Muscle of back (tissue), 11 donors: ENCODE results near the gene CTDSP2. TPM values are rescaled to one million over a fixed set of nuclear protein-coding genes. Genes with fewer than 3 reads are reported as not detected.
"Not testable (repeated sequence)": the region's sequence is repeated elsewhere in the genome, so short reads cannot be mapped to it uniquely, and the experiment has no call there.

Experiments used
- DNase-seq, 3 donors: peaks; one replicate each; pipeline versions ENCODE4 v3.0.0 to v3.0.0-alpha.2; 2013
- polyA plus RNA-seq, 10 donors: library from polyadenylated mRNA; unstranded; fragments of 120-200 nt; gene quantifications; one replicate each; pipeline ENCODE4 v1.2.1, GENCODE V29; 2013; ENCODE audit not compliant: insufficient read length in 10 of 10

The CTDSP2 gene
- polyA plus RNA-seq, 10 donors: 181 to 215 (median 192) TPM

DNA sequence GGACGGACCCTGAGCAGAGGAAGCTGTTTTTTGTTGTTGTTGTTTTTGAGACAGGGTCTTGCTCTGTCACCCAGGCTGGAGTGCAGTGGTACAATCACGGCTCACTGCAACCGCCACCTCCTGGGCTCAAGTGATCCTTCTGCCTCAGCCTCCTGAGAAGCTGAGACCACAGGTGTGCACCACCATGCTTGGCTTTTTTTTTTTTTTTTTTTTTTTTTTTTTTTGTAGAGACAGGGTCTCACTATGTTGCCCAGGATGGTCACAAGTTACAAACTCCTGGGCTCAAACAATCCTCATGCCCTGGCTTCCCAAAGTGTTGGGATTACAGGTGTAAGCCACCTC lies 28.6 kb downstream of the CTDSP2 start:
- DNase-seq: not testable (repeated sequence)

DNA sequence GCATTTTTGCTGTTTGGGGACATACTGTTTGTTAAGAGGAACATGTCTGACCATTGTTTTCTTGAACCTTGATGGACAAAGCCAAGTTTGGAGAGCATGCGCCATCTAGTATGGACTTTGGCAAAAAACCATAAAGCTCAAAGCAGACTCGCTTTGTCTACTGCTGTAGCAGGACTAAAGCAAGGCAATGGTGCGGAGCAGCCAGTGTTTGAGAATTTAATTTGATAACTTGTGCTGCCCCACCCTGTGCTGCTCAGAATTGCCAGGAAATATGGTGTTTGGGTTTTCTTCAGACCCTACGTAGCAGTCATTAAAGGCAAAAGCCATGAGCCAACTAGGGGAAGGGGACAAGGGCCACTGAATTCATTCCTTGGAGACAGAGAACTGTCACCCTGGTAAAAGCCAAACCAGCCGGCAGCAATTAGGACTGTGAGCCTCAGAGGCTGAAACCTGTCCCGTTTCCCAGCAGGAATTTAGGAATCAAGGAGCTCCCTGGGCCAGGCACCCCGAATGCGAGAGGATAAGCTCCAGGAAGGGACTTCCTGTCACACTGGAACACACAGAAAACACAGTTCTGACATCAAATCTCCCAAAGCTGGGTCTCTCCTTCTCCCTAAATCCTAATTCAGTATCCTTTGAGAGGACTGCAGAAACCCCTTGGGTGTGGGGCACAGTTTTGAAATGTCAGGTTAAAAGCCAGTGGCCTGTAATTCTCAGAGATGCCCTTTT lies 29.1 kb downstream of the CTDSP2 start:
- DNase-seq: peak in 1 of 3 donors; percentile 7

DNA sequence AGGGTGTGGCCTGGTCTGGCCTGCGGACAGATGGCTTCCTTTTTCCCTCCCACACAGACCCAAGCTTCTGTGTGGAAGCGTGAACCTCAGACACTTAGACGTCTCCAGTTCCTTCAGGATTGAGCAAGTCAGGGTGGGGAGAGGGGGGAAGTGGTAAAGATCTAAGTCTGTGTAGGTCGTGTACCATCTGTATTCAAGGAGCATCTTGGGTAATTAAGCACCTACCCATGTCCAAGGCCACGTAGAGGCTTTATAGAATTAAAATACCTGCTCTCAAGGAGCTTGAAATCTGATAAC lies 29.7 kb downstream of the CTDSP2 start:
- peak in 1 of 3 donors; percentile 29 for DNase-seq

GRCh38 chr12:57816001-57816854 lies 30.3 kb downstream of the CTDSP2 start:
- peak in 1 of 3 donors; percentile 3 for DNase-seq

DNA sequence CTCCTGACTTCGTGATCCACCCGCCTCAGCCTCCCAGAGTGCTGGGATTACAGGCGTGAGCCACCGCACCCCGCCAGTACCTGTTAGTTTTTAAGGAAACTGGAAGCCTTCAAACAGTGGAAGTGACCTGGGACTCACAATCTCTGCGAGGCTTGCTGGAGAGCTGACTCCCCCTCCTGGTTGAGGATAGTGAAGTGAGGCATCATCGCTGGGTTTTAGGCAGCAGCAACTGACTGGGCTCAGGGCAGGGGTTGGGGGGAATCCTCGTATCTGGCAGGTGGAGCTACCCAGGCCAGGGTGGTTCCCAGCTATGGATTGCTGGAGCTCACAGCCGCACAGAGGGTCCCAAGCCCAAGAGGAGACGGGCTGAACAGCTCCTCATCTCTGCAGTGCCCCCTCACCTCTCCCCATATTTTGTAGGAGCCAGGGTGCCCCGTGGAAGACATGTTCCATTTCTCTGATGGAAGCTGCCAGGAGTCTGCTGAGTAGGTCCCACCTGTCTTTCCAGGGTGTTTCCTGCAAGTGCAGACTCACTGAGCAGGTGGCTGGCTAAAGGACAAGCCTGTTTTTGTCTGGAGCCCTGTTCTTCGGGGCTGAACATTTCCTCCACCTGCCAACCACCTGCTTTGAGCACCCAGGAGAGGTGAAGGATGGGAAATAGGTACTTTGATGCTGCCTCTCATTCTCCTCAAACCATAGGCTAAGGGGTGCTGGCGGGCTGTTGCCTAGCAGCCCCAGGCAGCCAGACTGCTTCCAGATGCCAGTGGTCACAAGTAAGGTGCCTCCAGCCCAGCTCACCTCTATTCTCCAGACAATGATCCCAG lies 31.1 kb downstream of the CTDSP2 start:
- DNase-seq: peak in 1 of 3 donors; percentile 11

DNA sequence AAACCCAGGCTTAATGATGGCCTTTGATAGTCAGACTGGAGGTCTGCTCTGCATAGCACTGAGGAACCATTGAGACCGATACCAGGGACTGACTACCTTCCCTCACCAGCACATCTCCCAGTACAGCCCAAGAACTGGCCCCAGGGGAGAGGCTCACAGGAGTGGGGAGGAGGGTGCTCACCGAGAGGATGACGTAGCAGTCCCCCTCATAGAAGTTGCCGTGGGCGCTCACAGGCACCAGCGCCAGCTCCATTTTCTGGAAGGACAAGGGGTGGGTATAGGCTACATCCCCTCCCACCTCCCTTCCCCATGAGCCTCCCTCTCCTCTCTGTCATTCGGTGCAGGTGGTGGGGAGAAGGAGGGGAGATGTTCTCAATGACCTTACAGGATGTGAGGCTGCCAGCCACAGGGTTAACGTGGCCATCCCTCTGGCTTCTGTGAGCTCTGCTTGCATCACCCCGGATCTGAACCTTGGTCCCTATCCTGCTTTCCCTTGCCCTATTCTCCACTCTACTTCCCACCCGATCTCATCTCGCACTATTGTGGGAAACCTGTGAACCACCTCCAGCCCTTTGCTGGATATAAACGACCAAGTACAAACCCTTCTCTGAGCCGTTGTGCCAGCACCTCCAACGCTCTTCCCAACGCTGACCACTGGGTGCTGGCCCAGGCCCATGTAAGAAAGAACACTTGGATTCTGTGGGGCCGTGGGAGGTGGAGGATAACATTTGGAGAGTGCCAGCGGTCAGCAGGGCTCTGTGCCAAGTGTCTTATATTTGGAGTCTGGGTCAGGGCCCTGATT lies 32.4 kb downstream of the CTDSP2 start:
- peak in 1 of 3 donors; percentile 19 for DNase-seq

GRCh38 chr12:57813111-57813970 lies 33.2 kb downstream of the CTDSP2 start:
- DNase-seq: no peak

DNA sequence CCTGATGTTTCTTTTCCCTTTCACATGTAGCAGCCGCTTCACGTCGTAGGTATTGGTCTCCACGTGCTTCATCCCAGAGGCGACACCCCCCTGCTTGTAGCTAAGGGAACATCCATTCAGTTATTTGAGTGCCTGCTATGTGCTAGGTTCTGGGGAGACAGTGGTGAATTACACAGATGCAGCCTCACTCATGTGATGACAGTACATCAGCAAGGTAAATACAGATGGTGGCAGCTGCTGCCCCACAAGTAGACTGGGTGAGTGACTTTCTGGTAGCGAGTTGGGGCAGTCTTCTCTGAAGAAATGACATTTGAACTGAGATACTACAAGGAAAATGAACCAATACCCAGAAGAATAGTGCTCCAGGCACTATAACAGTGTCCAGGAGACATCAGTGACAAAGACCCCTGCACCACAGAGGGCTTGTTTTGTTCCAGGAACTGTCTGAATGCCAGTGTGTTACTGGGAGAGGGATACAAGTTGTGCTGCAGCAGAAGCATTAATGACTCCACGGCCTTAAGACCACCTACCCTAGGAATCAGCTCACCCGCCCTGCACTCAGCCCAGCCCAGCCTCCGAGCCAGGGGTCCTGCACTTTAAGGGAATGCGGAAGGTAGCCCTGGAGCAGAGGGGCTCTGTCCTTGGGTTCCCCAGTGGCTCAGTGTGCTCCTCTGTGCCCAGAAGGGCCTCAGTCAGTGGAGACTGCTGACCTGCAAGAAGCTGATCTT lies 35.3 kb downstream of the CTDSP2 start:
- DNase-seq: no peak

GRCh38 chr12:57810450-57810849 lies 36.1 kb downstream of the CTDSP2 start:
- DNase-seq: peak in 1 of 3 donors; percentile 10

DNA sequence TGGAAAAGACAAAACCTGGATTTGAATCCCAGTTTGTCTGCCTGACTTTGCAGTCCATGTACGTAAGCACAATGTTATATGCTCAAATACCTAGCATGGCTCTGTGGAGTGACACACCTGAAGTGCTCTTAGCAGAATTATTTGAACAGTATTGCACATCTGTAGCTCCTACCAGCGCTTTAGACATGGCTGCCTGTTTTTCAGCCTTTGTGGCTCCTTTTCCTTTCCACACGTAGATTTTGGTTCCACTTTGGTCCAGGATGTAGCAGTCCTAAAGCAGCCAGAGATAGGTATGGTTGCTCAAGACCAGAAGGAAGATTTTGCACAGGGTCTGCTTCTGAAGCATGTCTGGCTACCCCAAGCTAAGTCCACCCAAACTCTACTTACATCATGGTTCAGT lies 37.1 kb downstream of the CTDSP2 start:
- DNase-seq: no peak

GRCh38 chr12:57808351-57808750 lies 38.2 kb downstream of the CTDSP2 start:
- DNase-seq: no peak

GRCh38 chr12:57807285-57807684 lies 39.2 kb downstream of the CTDSP2 start:
- DNase-seq: no peak

DNA sequence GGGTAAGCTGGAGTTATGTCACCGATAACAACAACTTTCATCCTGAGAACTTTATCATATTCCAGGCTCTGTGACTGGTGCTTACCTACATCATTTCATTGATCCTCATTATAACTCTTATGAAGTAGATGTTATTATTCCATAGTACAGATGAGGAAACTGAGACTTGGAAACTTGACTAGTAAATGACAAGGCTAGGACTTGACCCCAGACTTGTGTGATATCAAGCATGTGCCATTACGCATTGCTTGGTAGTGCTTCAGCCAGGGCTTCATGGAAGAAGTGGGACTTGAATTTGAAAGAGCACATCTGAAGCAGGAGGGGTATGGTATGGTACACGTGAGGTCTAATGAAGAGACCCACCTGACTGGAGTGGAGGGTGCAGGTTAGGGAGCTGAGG lies 39.9 kb downstream of the CTDSP2 start:
- no peak for DNase-seq

GRCh38 chr12:57803319-57803893 lies 43.1 kb downstream of the CTDSP2 start:
- no peak for DNase-seq

DNA sequence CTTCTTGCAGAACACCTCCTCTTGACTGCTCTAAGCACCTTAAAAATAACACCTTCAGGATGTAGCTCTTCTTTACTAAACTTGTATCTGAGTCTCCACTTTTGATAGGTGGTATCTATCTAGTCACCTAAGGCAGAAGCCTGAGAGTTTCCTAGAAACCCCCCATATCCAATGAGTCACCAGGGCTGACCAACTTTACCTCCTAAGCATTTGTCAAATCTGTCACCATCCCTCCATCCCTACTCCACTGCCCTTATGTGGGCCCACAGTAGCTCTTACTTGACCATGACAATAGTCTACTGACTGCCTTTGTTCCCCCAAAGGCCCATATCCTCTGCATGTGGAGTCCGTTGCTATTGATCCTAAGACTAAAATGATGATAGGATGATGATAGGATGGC lies 43.9 kb downstream of the CTDSP2 start:
- no peak for DNase-seq

- DNase-seq: no peak
Measured at GRCh38 chr12:57800965-57801364, 45.6 kb downstream of the CTDSP2 start.

DNA sequence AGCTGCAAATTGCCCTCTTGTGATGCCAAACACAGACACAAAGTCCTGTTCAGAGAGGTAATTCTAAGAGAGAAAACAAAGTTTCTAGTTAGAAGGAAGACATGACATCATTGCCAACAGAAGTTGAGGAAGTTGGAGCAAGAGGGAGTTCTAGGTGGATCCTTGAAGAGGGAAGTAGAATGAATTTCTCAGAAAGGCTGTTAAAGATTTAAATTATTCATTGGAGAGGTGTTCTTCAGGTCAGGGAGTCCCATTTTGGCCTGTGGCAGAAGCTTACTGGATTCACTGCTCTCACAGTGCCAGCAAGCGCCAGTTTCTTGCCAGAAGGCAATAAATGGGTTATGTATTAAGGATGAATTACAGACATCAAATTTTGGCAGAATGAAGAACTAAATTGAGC lies 48.6 kb downstream of the CTDSP2 start:
- DNase-seq: no peak

GRCh38 chr12:57796996-57797395 lies 49.5 kb downstream of the CTDSP2 start:
- no peak for DNase-seq

- no peak for DNase-seq
Measured at GRCh38 chr12:57795354-57795753, 51.2 kb downstream of the CTDSP2 start.

GRCh38 chr12:57793920-57794319 lies 52.6 kb downstream of the CTDSP2 start:
- DNase-seq: peak in 1 of 3 donors; percentile 49
